ENCODE data around the gene RAB20. TPM values are rescaled to one million over a fixed set of nuclear protein-coding genes. Genes with fewer than 3 reads are reported as not detected.
A peak's percentile ranks its signal among the peaks of the same experiment; 100 is the strongest.

Gene RAB20
- total and polyA plus RNA-seq, 10 of the 15 experiments (the other 5 are each of a cell fraction or from before 2014, with no cell fraction given) = 0.48 to 33.1 (median 9.6) TPM

- no peak for TF ChIP-seq ZSCAN29 (IDR thresholded peaks at IDR 0.05)
- TF ChIP-seq ZZZ3 (IDR thresholded peaks at IDR 0.05; ENCODE audit: control insufficient read depth, insufficient read length, low read depth) = no peak
- TF ChIP-seq IKZF1 (conservative IDR thresholded peaks at IDR 0.05) = peak; percentile 88
- no peak for TF ChIP-seq USF2 (IDR thresholded peaks at IDR 0.05; ENCODE audit: borderline replicate concordance, low read depth, low read length)
- no peak for TF ChIP-seq STAT3 (IDR thresholded peaks at IDR 0.05; ENCODE audit: low read depth, low read length)
- peak; percentile 23 for TF ChIP-seq YY1 (IDR thresholded peaks at IDR 0.05; ENCODE audit: low read depth, low read length)
- peak; percentile 19 for TF ChIP-seq SP1 (IDR thresholded peaks at IDR 0.05; ENCODE audit: low read depth, low read length)
- peak; percentile 56; the same call in 1 of the 2 replicates for TF ChIP-seq EED (IDR thresholded peaks at IDR 0.05; ENCODE audit: low read depth)
- no peak for TF ChIP-seq CBX3 (IDR thresholded peaks at IDR 0.05; ENCODE audit: borderline replicate concordance, low read depth)
- peak; percentile 15; the same call in 1 of the 2 replicates for TF ChIP-seq SPI1 (IDR thresholded peaks at IDR 0.05; ENCODE audit: borderline replicate concordance, insufficient read depth, low read depth, low read length)
- no peak for TF ChIP-seq TCF7 (IDR thresholded peaks at IDR 0.05; ENCODE audit: borderline replicate concordance)
- no peak for TF ChIP-seq E2F8 (IDR thresholded peaks at IDR 0.05; ENCODE audit: low read depth, partially characterized antibody)
- TF ChIP-seq KDM1A (IDR thresholded peaks at IDR 0.05; ENCODE audit: borderline replicate concordance) = no peak
- peak in 1 of 2 experiments; percentile 93; a peak in 2 of 3 replicates for TF ChIP-seq EGR1 (IDR thresholded peaks at IDR 0.05; ENCODE audit: borderline replicate concordance in 1 of 2, low read depth in 2 of 2, low read length in 2 of 2)
Measured at GRCh38 chr13:110561344-110562035, at the start of gene RAB20 (continued).
